GM12878 (cell line): ENCODE data around the gene MTHFD1L. TPM values are rescaled to one million over a fixed set of nuclear protein-coding genes. Genes with fewer than 3 reads are reported as not detected.

Experiments used
- ATAC-seq: fragments of 200-7000 bp; cut with Tn5 transposase; 3 replicates; pipeline ENCODE4 v1.9.1; 2020; ENCODE audit warnings: mild to moderate bottlenecking, moderate library complexity
- BruUV-seq: library from RNA; stranded (reverse); fragments of 400-500 nt; replicated peaks from 2 replicates; lab custom pipeline; 2021; lab: Mats Ljungman, UMichigan
- CTCF ChIA-PET: fragments of 300-600 bp; sonication (Branson Sonifier 250); formaldehyde crosslinking; extraction: SDS; loops from one replicate; lab custom pipeline; 2021; ENCODE audit warnings: inconsistent platforms; lab: Yijun Ruan, JAX
- POLR2A ChIA-PET: fragments of 350-600 bp; formaldehyde crosslinking; extraction: SDS; loops from one replicate; lab custom pipeline; 2021; ENCODE audit warnings: inconsistent platforms; lab: Charles Lee
- RAD21 ChIA-PET: fragments of 300-600 bp; sonication (Branson Sonifier 250); formaldehyde crosslinking; loops from one replicate; lab custom pipeline; 2023; ENCODE audit warnings: antibody characterized with exemption; ENCODE audit not compliant: unreplicated experiment; lab: Charles Lee
- SMC1A ChIA-PET: fragments of 300-600 bp; sonication (Branson Sonifier 250); formaldehyde crosslinking; loops from one replicate; lab custom pipeline; 2023; ENCODE audit not compliant: unreplicated experiment, uncharacterized antibody; lab: Charles Lee
- DNase-seq: peaks from one replicate; pipeline ENCODE4 v3.0.0-alpha.2; 2011; ENCODE audit warnings: low read depth, low spot score
- FAIRE-seq: peaks from 3 replicates; lab custom pipeline; 2011; peaks lifted over from hg19 to GRCh38; lab: Jason Lieb, UNC
- H2AFZ ChIP-seq: 2 replicates; pipeline ENCODE4 v1.6.0; 2011; ENCODE audit warnings: low read depth, low read length, control low read depth; ENCODE audit not compliant: control insufficient read depth
- H3K27ac ChIP-seq: 2 replicates; pipeline ENCODE4 v1.5.1; 2011; ENCODE audit warnings: control low read depth; ENCODE audit not compliant: control insufficient read depth, insufficient read depth
- H3K27me3 ChIP-seq, 2 experiments: replicated peaks in 1 of 2; 2 replicates each; pipeline versions ENCODE4 v1.6.0 to v1.6.1; 2011; ENCODE audit warnings: low read length in 1 of 2; ENCODE audit not compliant: control insufficient read depth in 2 of 2, insufficient read depth in 2 of 2
- H3K36me3 ChIP-seq, 2 experiments: 2 replicates each; pipeline ENCODE4 v1.5.1; 2011; ENCODE audit warnings: low read length in 1 of 2; ENCODE audit not compliant: control insufficient read depth in 2 of 2, insufficient read depth in 2 of 2
- H3K4me1 ChIP-seq: 2 replicates; pipeline ENCODE4 v1.6.1; 2011; ENCODE audit warnings: mild to moderate bottlenecking, low read length, moderate library complexity, mixed read lengths; ENCODE audit not compliant: control insufficient read depth, insufficient read depth
- H3K4me2 ChIP-seq: 2 replicates; pipeline ENCODE4 v1.6.0; 2011; ENCODE audit warnings: control low read depth; ENCODE audit not compliant: control insufficient read depth, insufficient read depth
- H3K4me3 ChIP-seq: fragments of 200-600 bp; sonication (generic); 2 replicates; pipeline ENCODE4 v1.5.1; 2016
- H3K79me2 ChIP-seq: 2 replicates; pipeline ENCODE4 v1.6.0; 2011; ENCODE audit warnings: low read length; ENCODE audit not compliant: control insufficient read depth, insufficient read depth
- H3K9ac ChIP-seq: 2 replicates; pipeline ENCODE4 v1.8.0; 2011; ENCODE audit warnings: low read length, control low read depth, mixed read lengths; ENCODE audit not compliant: control insufficient read depth, insufficient read depth
- H3K9me3 ChIP-seq: replicated peaks from 3 replicates; pipeline ENCODE4 v1.5.1; 2011; ENCODE audit warnings: mild to moderate bottlenecking, low read length; ENCODE audit not compliant: control insufficient read depth, insufficient read depth
- H4K20me1 ChIP-seq: 2 replicates; pipeline ENCODE4 v1.6.0; 2011; ENCODE audit not compliant: control insufficient read depth, insufficient read depth
- ATF2 ChIP-seq: IDR thresholded peaks from 2 replicates; pipeline ENCODE4 v1.6.1; 2012; ENCODE audit warnings: low read length, inconsistent platforms
- BACH1 ChIP-seq: fragments of 450-650 bp; IDR thresholded peaks from 2 replicates; pipeline ENCODE4 v1.6.1; 2017; ENCODE audit warnings: mild to moderate bottlenecking, borderline replicate concordance
- CHD2 ChIP-seq: IDR thresholded peaks from 2 replicates; pipeline ENCODE4 v1.6.1; 2011; ENCODE audit warnings: low read depth, low read length, improper control_type of control experiment, borderline replicate concordance
- E2F8 ChIP-seq: fragments of 450-650 bp; IDR thresholded peaks from 2 replicates; pipeline ENCODE4 v1.6.1; 2018; ENCODE audit warnings: mild to moderate bottlenecking, low read depth, moderate library complexity; ENCODE audit not compliant: partially characterized antibody
- FOXM1 ChIP-seq: IDR thresholded peaks from 2 replicates; pipeline ENCODE4 v1.6.1; 2012; ENCODE audit warnings: low read depth, mild to moderate bottlenecking, inconsistent platforms, low read length, moderate library complexity
- IRF3 ChIP-seq: fragments of 450-650 bp; IDR thresholded peaks from 2 replicates; pipeline ENCODE4 v1.6.1; 2014; ENCODE audit warnings: mild to moderate bottlenecking
- IRF4 ChIP-seq: IDR thresholded peaks from 2 replicates; pipeline ENCODE4 v1.6.1; 2011; ENCODE audit warnings: low read depth, low read length
- KAT2A ChIP-seq: conservative IDR thresholded peaks from 2 replicates; pipeline ENCODE4 v1.6.1; 2011; ENCODE audit warnings: low read depth, low read length; ENCODE audit not compliant: control insufficient read depth
- RAD21 ChIP-seq: IDR thresholded peaks from 2 replicates; pipeline ENCODE4 v1.6.1; 2011; ENCODE audit warnings: mild to moderate bottlenecking, low read depth, low read length, moderate library complexity; ENCODE audit not compliant: insufficient read depth
- RAD51 ChIP-seq: fragments of 450-650 bp; IDR thresholded peaks from 2 replicates; pipeline ENCODE4 v1.6.1; 2016; ENCODE audit warnings: moderate library complexity, mild to moderate bottlenecking, inconsistent platforms
- RCOR1 ChIP-seq: conservative IDR thresholded peaks from 2 replicates; pipeline ENCODE4 v1.6.1; 2012; ENCODE audit warnings: low read depth, low read length, improper control_type of control experiment
- RELB ChIP-seq: fragments of 450-650 bp; IDR thresholded peaks from 2 replicates; pipeline ENCODE4 v1.6.1; 2017; ENCODE audit warnings: low read depth, mild to moderate bottlenecking, moderate library complexity
- SIN3A ChIP-seq: IDR thresholded peaks from 2 replicates; pipeline ENCODE4 v1.6.1; 2012; ENCODE audit warnings: low read depth, low read length, improper control_type of control experiment
- SMAD1 ChIP-seq: fragments of 450-650 bp; IDR thresholded peaks from 2 replicates; pipeline ENCODE4 v1.6.1; 2018; ENCODE audit warnings: mild to moderate bottlenecking, low read depth; ENCODE audit not compliant: partially characterized antibody
- SMC3 ChIP-seq: IDR thresholded peaks from 2 replicates; pipeline ENCODE4 v1.6.1; 2011; ENCODE audit warnings: low read length, improper control_type of control experiment, borderline replicate concordance
- SREBF1 ChIP-seq: IDR thresholded peaks from 2 replicates; pipeline ENCODE4 v1.6.1; 2012; ENCODE audit warnings: mild to moderate bottlenecking, low read length
- USF1 ChIP-seq: IDR thresholded peaks from 2 replicates; pipeline ENCODE4 v1.6.1; 2011; ENCODE audit warnings: borderline replicate concordance, low read depth, mild to moderate bottlenecking, moderate library complexity, mixed read lengths, low read length; ENCODE audit not compliant: insufficient read depth; ENCODE audit errors: extremely low read length
- WGBS: methylation state at CpG from one replicate; pipeline ENCODE4 v1.1.6; 2016; ENCODE audit warnings: low lambda C conversion rate; ENCODE audit not compliant: insufficient replicate concordance, insufficient coverage; ENCODE audit errors: missing lambda C conversion rate; 5-methylcytosine and 5-hydroxymethylcytosine counted together
- in situ Hi-C: fragments of 300-500 bp; cut with MboI; formaldehyde crosslinking; loops from 9 replicates; pipeline ENCODE4 v1.14.3; 2018; ENCODE audit warnings: mixed read lengths
- intact Hi-C: fragments of 100-400 bp; cut with micrococcal nuclease; formaldehyde crosslinking; loops from one replicate; pipeline ENCODE4 v1.14.2; 2022; ENCODE audit not compliant: unreplicated experiment
- polyA plus RNA-seq, 11 experiments: library from polyadenylated mRNA; depleted of rRNA in 4 of 11; unstranded in 6 of 11; stranded (reverse) in 5 of 11; fragments of >200 nt; fragmentation: Nextera tagmentation in 4 of 11; fragmentation: Illumina TruSeq in 1 of 11; extraction: Ambion mirVana in 4 of 11; extraction: Trizol in 1 of 11; gene quantifications; 1 replicate in 1 of 11; 2 replicates in 10 of 11; pipeline versions ENCODE4 v1.2.1 to v1.2.3, GENCODE V29; 2011 to 2016; ENCODE audit warnings: inconsistent platforms in 2 of 11, missing spikeins in 2 of 11, low read depth in 1 of 11
- total RNA-seq, 4 experiments: library from RNA; depleted of rRNA in 3 of 4; stranded (reverse); fragments of >200 nt in 3 of 4; fragmentation: Illumina TruSeq in 1 of 4; extraction: Trizol in 1 of 4; gene quantifications; 2 replicates each; pipeline versions ENCODE4 v1.2.1 to v1.2.3, GENCODE V29; 2013 to 2021

The MTHFD1L gene
- total and polyA plus RNA-seq, 10 of the 15 experiments (the other 5 are each of a cell fraction or from before 2014, with no cell fraction given) = 11.7 to 75.5 (median 28.8) TPM

- CTCF ChIA-PET = interaction anchor here (1.5 kb wide), 1 partner anchor 273 kb away, joined by 5 read pairs; no protein-coding TSS in a partner anchor
- Histone ChIP-seq H3K4me2 (no peak overlapping the region), H2AFZ (no peak overlapping the region), H3K9me3 (peaks cover 2% of the 10 kb centered on the region; the same call in 1 of the 3 replicates), H3K27me3 (no peaks in the 10 kb centered on the region), H3K9ac (no peak overlapping the region), H3K79me2 (no peaks in the 10 kb centered on the region), H3K4me3 (no peak overlapping the region), H3K27ac (no peak overlapping the region), H3K4me1 (no peaks in the 10 kb centered on the region), H3K36me3 (peaks cover 0 to 2% of the 10 kb centered on the region in 2 experiments; a peak in 3 of 4 replicates), H4K20me1 (no peaks in the 10 kb centered on the region)
- no peak for FAIRE-seq
- SMC1A ChIA-PET = no interaction called here
- in situ Hi-C loops (no loop called here), intact Hi-C loops (no loop called here)
- RAD21 ChIA-PET = no interaction called here
- POLR2A ChIA-PET = no interaction called here
- 88% methylated on average over 6 of the region's 6 CpGs for WGBS
- no peak for DNase-seq
- no TSS peak for BruUV-seq
- no peak for ATAC-seq
- TF ChIP-seq RAD21 (no peak), ATF2 (no peak), USF1 (no peak), SREBF1 (no peak), SMAD1 (no peak), KAT2A (no peak), SIN3A (no peak), RCOR1 (no peak), RAD51 (no peak), BACH1 (no peak), E2F8 (no peak), SMC3 (no peak), CHD2 (no peak), IRF4 (no peak), IRF3 (no peak), FOXM1 (no peak), RELB (no peak)
Observed at GRCh38 chr6:151051164-151051563, 185.7 kb downstream of the MTHFD1L start.
